HG02884 (cell line): ENCODE data around the gene LYST.
"Not testable (repeated sequence)": the region's sequence is repeated elsewhere in the genome, so short reads cannot be mapped to it uniquely, and the experiment has no call there.

Experiments
- ATAC-seq: cut with Tn5 transposase; IDR thresholded peaks from one replicate; pipeline ENCODE4 v1.9.1; 2021; ENCODE audit warnings: mild to moderate bottlenecking, moderate library complexity; ENCODE audit not compliant: unreplicated experiment

LYST gene, protein sequence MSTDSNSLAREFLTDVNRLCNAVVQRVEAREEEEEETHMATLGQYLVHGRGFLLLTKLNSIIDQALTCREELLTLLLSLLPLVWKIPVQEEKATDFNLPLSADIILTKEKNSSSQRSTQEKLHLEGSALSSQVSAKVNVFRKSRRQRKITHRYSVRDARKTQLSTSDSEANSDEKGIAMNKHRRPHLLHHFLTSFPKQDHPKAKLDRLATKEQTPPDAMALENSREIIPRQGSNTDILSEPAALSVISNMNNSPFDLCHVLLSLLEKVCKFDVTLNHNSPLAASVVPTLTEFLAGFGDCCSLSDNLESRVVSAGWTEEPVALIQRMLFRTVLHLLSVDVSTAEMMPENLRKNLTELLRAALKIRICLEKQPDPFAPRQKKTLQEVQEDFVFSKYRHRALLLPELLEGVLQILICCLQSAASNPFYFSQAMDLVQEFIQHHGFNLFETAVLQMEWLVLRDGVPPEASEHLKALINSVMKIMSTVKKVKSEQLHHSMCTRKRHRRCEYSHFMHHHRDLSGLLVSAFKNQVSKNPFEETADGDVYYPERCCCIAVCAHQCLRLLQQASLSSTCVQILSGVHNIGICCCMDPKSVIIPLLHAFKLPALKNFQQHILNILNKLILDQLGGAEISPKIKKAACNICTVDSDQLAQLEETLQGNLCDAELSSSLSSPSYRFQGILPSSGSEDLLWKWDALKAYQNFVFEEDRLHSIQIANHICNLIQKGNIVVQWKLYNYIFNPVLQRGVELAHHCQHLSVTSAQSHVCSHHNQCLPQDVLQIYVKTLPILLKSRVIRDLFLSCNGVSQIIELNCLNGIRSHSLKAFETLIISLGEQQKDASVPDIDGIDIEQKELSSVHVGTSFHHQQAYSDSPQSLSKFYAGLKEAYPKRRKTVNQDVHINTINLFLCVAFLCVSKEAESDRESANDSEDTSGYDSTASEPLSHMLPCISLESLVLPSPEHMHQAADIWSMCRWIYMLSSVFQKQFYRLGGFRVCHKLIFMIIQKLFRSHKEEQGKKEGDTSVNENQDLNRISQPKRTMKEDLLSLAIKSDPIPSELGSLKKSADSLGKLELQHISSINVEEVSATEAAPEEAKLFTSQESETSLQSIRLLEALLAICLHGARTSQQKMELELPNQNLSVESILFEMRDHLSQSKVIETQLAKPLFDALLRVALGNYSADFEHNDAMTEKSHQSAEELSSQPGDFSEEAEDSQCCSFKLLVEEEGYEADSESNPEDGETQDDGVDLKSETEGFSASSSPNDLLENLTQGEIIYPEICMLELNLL (N-terminal part only)

DNA sequence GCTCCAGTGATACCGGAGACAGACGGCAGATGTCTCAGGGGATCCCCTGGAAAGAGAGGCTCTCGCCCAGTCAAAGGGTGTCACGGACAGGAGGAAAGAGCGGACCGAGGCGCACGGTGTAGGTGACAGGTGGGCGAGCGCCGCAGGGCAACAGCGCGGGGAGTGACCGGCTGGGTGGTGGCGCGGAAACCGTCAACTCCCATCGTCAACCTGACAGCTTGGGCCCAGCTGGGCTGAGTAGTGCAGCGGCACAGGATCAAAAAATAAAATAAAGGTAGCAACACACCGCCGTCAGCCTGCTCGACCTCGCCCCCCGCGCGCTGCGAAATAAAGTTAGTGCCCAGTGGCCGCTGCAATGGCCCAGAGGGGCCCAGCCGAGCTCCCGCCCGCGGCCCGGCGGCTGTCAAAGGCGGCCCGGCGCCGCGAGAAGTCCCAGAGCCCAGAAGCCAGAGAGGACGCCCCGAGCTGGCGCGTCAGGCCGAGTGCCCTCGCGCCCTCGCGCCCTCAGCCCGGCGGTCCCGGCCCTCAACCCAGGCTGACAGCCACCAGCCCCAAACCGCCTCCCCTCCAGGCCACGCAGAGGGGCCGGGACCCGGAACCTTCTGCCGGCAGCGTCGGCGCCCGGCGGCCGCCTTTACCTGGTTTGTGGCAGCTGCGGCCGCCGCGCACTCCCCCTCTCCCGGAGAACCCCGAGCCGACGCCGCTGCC lies at the start of gene LYST:
LYST (minus strand) TSS at position 702 of the 708 bp plus-strand sequence. CDS start 36,489 bp downstream, outside the sequence.
- ATAC-seq = peak; percentile 47

DNA sequence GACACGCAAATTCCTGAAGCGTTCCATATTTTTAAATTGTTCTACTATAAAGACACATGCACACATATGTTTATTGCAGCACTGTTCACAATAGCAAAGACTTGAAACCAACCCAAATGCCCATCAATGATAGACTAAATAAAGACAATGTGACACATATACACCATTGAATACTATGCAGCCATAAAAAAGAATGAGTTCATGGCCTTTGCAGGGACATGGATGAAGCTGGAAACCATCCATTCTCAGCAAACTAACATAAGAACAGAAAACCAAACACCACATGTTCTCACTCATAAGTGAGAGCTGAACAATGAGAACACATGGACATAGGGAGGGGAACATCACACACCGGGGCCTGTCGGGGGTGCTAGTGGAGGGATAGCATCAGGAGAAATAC lies 48.8 kb upstream of the LYST start:
- not testable (repeated sequence) for ATAC-seq

DNA sequence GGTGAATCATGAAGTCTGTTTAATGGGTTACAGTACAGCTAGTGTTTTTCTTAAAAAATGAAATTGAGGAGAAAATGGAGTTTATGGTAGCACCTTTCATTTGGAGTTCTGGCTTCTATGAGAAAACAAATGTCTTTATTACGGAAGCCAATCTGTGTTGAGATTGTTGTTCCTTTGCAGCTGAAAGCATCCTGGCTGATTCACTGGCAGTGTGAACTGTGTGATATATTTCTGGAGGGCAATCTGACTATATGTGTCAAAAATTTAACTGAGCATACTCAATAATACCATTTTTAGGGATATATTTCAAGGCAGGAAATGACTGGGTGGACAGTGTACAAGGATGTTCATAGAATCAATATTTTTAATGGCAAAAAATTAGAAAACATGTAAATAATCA lies 46.6 kb upstream of the LYST start:
- no peak for ATAC-seq

DNA sequence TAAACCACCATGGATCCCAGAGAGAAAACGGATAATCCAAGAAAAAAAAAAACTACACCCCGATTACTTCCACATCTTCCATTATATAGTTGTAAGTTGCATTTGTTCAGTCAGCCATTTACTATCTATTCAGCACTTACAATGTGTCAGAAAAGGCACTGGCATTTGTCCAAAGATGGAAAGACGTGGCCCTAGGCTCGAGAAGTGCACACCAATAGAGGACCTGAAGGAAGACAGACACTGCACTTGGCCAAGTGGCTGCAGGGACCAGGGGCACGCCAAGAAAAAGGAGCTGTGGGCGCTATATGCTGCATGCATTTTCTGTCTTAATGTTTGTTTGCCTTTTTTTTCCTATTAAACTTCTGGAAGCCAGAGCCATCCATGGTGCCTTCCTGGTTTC lies 45.2 kb upstream of the LYST start:
- ATAC-seq = no peak

DNA sequence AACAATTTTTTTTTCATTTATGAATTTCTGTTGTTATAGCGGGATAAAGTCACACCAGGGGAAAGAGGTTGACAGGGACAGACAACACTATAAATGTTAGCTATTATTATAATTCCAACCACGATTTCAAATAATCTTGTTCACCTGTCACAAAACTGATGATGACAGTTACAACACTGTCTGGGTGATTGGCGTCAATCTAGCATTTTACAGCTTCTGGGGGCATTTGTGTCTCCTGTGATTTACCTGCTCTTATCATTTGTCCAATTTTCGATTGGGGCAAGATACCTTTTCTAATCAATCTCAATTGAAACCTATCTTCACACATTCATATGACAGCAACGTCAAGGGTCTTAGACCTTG lies 44.6 kb upstream of the LYST start:
- no peak for ATAC-seq

DNA sequence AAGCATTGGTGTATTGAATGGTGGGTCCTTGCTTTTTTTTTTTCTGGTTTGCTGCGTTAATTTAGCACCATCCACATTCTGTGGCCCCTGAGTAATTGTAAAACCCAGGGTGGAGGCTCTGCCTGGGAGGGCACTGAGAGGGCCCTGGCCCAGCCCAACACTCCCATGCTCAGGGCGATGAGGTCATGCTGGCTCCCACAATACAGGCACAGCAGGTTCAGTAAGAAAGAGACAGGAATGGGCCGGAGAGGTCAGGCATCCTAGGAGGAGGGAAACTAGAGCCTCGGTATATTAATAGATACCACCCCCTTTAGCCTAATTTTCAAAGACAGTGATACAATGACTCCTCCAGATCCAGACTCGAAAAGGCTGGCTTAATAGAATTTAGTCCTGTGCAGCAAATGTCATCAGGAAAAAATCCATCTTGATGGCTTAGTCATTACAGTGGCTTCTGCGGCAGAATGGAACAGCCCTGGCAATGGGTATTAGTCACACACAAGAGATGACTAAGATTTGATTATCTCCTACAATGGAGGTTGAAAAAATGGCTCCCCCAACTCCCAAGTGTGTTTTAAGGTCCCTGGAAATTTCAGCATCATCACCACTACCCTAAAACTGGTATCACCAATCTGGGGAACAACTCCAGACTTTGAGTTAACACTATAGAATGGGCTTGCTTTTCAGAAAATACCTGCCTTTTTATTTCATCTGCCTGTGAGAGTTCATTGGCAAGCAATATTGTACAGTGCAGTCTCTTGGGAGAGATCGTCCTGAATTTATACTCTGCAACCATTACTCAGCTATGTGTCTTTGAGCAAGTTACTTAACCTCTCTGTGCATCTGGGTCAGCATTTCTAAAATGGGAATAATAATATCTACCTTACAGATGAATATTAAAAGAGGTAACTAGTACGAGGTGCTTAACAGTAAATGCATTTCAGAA lies 43.9 kb upstream of the LYST start:
- ATAC-seq = peak; percentile 72

DNA sequence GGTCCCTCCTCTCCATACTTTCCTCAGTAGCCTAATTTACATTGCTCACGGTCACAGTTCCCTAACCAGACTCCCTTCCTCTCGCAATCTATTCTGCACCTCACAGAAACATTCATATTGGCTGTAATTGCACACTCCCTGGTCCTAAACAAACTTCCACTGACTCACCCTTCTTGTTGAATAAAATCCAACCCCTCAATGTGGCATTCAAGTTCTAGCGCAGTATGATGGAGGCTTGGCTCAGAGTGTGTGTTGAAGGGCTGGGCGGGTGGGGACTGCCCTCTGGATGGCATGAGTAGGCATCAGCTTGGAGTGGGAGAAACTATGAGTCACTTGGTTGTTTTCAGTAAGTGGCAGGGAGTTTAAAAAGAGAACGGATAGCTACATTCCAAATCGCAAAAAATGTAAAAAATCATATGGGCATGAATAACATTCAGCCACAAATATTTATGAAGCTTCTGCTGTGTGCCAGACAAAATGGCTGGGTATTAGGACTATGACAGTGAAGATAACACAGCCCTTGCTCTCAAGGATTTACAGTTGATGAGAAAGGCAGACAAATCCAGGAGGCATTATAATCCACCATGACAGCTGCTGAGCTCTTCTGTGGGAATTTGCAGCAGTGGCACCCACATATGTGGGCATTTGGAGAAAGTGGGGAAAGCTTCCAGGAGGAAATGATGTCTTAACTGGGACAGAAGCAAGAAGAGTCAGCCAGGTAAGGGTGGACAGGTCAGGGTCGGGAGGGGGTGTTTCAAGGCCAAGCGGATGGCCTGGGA lies 42.2 kb upstream of the LYST start:
- ATAC-seq = no peak

DNA sequence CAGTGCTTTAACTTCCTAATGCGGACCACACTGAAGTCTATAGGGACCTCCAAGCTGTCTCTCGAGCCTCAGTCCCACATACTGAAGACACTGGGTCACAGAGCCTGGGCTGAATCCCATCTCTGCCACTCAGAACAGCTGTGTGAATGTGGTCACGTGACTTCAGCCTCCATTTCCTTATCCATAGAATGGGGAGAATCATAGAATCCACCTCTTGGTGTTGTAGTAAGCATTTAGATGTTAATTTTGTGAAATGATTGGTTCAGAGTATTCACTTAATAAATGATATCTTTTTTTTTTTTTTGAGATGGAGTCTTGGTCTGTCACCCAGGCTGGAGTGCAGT lies 41.2 kb upstream of the LYST start:
- ATAC-seq = no peak

DNA sequence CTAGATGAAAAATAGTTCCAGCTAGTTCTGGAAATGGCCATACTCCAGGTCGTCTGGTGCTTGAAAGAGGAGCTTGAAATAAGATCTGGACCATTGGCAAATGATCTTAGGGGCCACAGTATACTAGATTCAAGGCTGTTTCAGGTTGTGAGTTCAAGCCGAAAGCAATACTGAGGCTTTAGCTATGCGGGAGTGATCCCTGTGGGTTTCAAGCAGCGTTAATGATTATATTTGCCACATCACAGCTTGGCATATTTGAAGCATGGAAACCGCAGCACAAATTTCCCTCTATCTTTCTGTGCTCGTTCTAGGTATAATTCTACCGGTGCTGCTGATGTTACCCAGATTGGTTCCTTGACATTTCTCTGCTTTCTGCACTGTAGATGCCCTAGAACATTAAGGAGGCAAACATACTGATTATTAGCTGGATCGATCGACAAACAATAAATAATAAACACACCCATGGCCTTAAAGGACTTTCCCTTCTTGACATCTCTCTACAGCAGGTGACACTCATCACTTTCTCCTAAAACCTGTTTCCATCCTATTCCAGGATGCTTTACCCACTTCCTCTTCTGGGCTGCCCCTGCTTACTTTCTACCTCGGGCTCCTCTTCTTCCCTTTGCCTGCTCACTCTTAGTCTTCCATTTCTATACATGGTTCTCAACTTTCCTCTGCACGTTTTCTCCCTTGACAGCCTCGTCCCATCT lies 40.6 kb upstream of the LYST start:
- no peak for ATAC-seq

DNA sequence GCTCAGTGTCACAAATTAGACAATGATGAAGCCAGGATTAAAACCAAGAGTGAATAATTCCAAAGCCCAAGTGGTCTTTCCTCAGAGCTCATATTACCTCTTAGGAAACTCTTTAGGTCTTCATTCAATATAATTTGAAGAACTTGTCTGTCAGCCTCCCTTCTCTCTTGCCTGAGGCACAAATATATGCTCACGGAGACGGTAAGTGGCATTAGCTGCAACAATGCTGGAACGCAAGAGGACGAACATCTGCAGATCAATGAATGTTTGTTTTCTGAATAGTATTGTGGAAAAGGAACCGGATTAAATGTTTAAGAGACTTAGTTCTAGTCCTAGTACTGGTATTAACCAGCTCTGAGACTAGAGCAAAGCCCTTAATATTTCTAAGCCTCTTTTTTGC lies 39.7 kb upstream of the LYST start:
- ATAC-seq = no peak

DNA sequence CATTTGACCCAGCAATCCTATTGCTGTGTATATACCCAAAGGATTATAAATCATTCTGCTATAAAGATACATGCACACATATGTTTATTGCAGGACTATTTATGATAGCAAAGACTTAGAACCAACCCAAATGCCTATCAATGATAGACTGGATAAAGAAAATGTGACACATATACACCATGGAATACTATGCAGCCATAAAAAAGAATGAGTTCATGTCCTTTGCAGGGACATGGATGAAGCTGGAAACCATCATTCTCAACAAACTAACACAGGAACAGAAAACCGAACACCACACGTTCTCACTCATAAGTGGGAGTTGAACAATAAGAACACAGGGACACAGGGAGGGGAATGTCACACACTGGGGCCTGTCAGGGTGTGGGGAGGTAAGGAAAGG lies 37.1 kb upstream of the LYST start:
- not testable (repeated sequence) for ATAC-seq

DNA sequence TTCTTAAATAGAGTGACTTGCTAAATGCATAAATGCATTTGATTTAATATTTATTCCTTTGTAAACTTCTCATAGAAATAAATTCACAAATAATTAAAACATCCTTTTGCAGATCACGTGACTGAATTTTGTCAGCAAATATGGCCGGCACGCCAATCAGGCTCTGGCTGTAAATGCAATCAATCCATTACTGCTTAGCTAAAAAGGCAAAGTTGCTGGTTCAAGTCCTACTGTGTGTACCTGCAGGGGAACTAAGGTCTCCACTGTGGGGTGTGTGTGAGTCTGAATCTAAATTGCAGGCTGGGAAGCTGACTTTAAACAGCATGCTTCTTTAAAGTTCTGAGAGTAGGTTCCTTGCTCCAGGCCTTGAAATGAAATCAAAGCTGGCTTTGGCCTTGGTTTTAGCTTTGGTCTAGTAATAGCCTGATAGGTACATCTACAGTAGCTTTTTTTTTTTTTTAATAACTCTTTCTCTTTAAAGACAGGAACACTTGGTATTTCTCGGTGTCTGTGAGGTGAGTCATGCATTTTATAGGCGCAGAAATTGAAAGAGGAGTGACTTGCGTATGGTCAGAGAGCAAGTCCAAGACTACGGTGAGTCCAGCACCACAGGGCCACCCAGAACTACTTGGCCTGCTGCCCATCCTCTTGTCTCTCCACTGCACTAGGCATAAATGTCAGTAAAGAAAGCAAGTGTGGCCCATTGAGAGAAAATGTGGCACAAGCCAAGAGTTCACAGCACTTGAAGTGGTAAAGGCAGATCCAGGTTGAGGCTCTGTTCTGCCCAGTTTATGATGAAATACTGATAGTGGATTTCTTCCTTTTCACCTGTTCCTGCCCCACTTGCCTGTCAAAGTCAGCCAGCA lies 36.2 kb upstream of the LYST start:
- no peak for ATAC-seq

DNA sequence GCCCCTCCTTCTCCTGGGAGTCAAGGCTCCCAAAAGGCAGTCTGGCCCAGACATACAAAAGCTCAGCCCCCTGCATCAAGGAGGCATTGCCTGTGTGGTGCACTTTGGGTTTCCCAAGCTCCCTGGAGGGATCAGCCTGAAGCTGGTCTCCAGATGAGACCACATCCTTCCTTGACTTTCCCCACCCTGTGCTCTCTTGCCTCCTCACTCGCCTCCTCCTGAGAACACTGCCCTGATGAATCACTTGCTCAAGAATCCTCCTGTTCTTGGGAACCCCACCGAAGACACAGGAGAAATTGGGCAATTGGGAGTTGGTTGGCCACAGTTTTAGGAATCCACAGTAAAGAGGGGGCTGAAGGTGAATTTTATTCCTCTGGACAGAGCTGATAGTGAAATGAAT lies 34.8 kb upstream of the LYST start:
- ATAC-seq = no peak

DNA sequence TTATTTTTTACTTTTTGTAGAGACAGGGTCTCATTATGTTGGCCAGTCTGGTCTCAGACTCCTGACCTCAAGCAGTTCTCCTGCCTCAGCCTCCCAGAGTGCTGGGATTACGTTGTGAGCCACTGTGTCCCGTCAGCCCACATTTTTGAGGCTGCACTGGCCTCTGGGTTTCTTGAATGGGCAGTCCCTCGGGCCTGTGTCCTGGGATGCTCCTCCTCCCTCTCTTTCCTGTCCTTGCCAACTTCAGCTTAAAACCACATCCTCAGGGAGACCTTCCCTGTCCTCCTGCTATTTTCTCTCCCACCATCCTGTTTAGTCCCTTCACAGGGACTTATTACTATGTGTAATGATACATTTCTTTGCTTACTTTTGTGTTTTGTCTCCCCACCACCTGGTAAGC lies 31.4 kb upstream of the LYST start:
- ATAC-seq = no peak

DNA sequence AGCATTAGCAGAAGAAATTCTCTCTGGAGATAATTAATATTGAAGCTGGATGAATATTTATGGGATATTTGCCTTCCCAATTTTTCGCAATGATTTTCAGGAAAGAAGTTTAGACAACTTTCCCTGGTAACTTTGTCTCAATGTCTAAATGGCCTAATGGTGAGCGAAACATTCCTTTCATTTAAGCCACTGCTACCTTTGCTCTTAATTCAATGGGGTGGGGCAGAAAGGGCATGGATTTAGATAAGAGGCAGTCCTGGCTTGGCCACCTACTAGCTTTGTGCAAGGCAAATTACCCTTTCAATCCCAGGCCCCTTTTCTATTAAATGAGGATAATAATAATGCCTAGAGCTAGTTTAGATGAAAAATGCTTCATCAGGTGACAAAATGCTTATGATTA lies 27.1 kb upstream of the LYST start:
- no peak for ATAC-seq

DNA sequence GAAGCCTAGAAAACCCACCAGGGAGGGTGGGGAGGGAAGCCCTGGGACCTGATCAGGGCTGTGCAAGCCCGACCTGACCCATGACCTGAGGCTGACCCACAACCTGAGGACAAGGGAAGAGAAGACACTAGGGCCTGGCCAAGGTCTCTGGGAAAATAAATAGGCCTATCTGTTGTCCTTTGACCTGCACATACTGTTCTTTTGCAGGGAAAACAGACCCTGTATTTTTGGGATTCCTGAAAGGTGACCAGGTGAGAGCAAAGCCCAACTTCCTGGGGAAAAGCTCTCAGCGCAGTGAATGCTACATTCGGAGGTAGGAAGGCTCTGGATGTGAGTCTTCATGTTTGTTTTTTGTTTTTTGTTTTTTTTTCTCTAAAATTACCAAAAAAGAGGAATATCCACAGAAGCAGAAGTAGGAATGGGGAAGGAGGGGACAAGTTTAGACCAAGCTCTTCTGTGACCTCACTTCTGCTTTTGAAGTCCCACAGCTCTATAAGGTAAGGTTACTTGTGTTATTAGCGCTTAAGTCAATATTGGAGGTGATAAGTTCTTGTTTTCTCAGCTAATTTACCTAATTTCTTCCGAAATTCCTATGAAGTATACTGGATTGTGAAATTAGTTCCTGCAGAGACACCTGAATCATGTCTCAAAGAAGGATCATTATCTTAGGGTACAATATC lies 26.2 kb upstream of the LYST start:
- ATAC-seq = no peak

DNA sequence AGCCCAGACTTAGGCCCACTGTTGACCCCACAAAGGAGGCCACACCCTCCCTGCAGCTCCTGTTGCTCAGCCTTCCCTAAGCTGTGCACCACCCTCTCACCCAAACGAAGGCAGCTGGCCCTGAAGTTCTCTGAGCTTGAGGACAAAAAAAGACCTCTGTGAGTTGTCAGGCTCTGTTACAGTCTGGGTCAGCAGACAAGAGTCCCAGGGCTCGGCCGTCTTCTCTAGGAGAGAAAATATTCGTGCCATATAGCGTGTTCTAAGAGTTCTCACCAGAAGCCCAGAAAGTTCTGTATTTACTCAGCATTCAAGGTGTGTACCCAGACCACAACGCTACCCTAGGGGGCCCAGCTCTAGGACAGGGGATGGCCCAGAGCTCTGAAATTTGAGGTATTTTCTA lies 25.5 kb upstream of the LYST start:
- ATAC-seq = no peak
